CD4-positive, alpha-beta T cell treated with Interleukin-4 for 4 hours (primary cell): ENCODE results near the gene LACC1.
A peak's percentile ranks its signal among the peaks of the same experiment; 100 is the strongest.

ENCODE experiments used
- DNase-seq: peaks from one replicate; pipeline ENCODE4 v3.0.0-alpha.2; 2020

LACC1 gene

GRCh38 chr13:43879755-43880181, at the start of gene LACC1:
Gene LACC1 (plus strand): TSS chr13:43879904. CDS start chr13:43880986, 1,082 bp downstream.
- DNase-seq = peak; percentile 28

- no peak for DNase-seq
Observed at GRCh38 chr13:43830497-43830881, 49.2 kb upstream of the LACC1 start.

GRCh38 chr13:43831088-43831487, 48.6 kb upstream of the LACC1 start:
- no peak for DNase-seq

GRCh38 chr13:43835701-43836100, 44.0 kb upstream of the LACC1 start:
- no peak for DNase-seq

GRCh38 chr13:43838909-43839308, 40.8 kb upstream of the LACC1 start:
- no peak for DNase-seq

- DNase-seq = no peak
Observed at GRCh38 chr13:43846496-43847158, 33.1 kb upstream of the LACC1 start.

GRCh38 chr13:43848001-43848649, 31.6 kb upstream of the LACC1 start:
- no peak for DNase-seq

- no peak for DNase-seq
Observed at GRCh38 chr13:43850873-43851272, 28.8 kb upstream of the LACC1 start.

GRCh38 chr13:43852923-43853404, 26.7 kb upstream of the LACC1 start:
- DNase-seq = no peak

- DNase-seq = no peak
Observed at GRCh38 chr13:43861863-43862262, 17.8 kb upstream of the LACC1 start.

GRCh38 chr13:43864921-43865320, 14.8 kb upstream of the LACC1 start:
- no peak for DNase-seq

- no peak for DNase-seq
Observed at GRCh38 chr13:43865892-43866291, 13.8 kb upstream of the LACC1 start.

GRCh38 chr13:43872181-43872580, 7.5 kb upstream of the LACC1 start:
- no peak for DNase-seq

GRCh38 chr13:43874504-43875092, 5.1 kb upstream of the LACC1 start:
- peak; percentile 13 for DNase-seq

- no peak for DNase-seq
Observed at GRCh38 chr13:43876366-43876765, 3.3 kb upstream of the LACC1 start.

- no peak for DNase-seq
Observed at GRCh38 chr13:43877326-43877725, 2.4 kb upstream of the LACC1 start.

GRCh38 chr13:43877766-43878165, 1.9 kb upstream of the LACC1 start:
- no peak for DNase-seq

GRCh38 chr13:43878892-43879754, 581 bp upstream of the LACC1 start, which contains the start of gene CCDC122:
Gene CCDC122 (minus strand): TSS chr13:43879740. CDS start chr13:43869376, 10,364 bp downstream.
- peak; percentile 72 for DNase-seq

GRCh38 chr13:43880214-43880855, 631 bp downstream of the LACC1 start:
- no peak for DNase-seq

- no peak for DNase-seq
Observed at GRCh38 chr13:43880926-43881325, 1.2 kb downstream of the LACC1 start.

GRCh38 chr13:43881580-43881979, 1.9 kb downstream of the LACC1 start:
- no peak for DNase-seq

GRCh38 chr13:43883631-43884030, 3.9 kb downstream of the LACC1 start:
- no peak for DNase-seq

GRCh38 chr13:43884222-43884621, 4.5 kb downstream of the LACC1 start:
- DNase-seq = no peak
